Transverse colon (tissue), 4 donors: ENCODE results near the gene FANK1.

Source experiments
- CTCF ChIP-seq, 5 experiments: fragments of 200-600 bp in 3 of 5; fragments of 450-650 bp in 2 of 5; sonication (generic) in 3 of 5; IDR thresholded peaks; 1 replicate in 2 of 5; 2 replicates in 3 of 5; pipeline ENCODE4 v1.5.1; 2016 to 2017; ENCODE audit warnings: antibody characterized with exemption in 5 of 5, inconsistent platforms in 3 of 5, mild to moderate bottlenecking in 2 of 5, moderate library complexity in 1 of 5
- EP300 ChIP-seq: sonication (generic); formaldehyde crosslinking; IDR thresholded peaks from one replicate; pipeline ENCODE4 v1.6.1; 2017; ENCODE audit warnings: antibody characterized with exemption, low read depth
- POLR2A ChIP-seq: fragments of 450-650 bp; IDR thresholded peaks from one replicate; pipeline ENCODE4 v1.6.1; 2016; ENCODE audit warnings: antibody characterized with exemption, mild to moderate bottlenecking, moderate library complexity
- POLR2AphosphoS5 ChIP-seq, 3 donors: sonication (generic); formaldehyde crosslinking; IDR thresholded peaks; one replicate each; pipeline ENCODE4 v1.6.1; 2016; ENCODE audit warnings: antibody characterized with exemption in 3 of 3

- TF ChIP-seq CTCF (IDR thresholded peaks at IDR 0.05) = no peak
- TF ChIP-seq POLR2A = no peak
- no peak for TF ChIP-seq POLR2AphosphoS5 (IDR thresholded peaks at IDR 0.05)
- TF ChIP-seq EP300 = no peak
Measured at GRCh38 chr10:125989791-125990190, 93.4 kb downstream of the FANK1 start.
